Measurements from ENCODE around the gene CCS. TPM values are rescaled to one million over a fixed set of nuclear protein-coding genes. Genes with fewer than 3 reads are reported as not detected.
A peak's percentile ranks its signal among the peaks of the same experiment; 100 is the strongest.

CCS gene
- total RNA-seq, 1 experiment from 2014 or later, result 34.2 TPM

DNA sequence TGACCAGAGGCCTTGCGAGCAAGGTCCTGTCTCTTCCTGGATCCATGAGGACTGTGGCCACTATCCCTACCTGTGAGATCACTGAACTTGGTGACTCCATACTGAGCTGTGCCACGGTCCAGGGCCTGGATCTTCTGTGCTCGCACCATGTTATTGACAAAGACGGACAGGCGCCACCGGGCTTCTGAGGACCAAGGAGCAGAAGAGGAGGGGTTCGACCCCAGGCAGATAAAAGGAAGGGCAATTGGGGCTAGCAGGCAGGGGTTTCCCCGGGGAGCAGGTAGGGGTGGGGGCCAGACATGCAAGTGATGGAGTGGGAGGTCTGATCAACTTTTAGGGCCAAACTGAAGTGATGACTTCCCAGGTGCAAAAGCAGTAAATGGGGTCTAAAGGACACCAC is 26.8 kb upstream of the CCS start:
- H3K27ac Mint-ChIP-seq (ENCODE audit: unreplicated experiment), result no peak overlapping the region
- CTCF ChIA-PET, result interaction anchor here (0.6 kb wide), 1 partner anchor 713 kb away, joined by 3 read pairs; no protein-coding TSS in a partner anchor
- BruUV-seq (replicated peaks), result no TSS peak
- peaks cover 76% of the 10 kb centered on the region for H3K27me3 Mint-ChIP-seq (ENCODE audit: unreplicated experiment)
- intact Hi-C loops (cut with micrococcal nuclease; ENCODE audit: unreplicated experiment), result no loop called here
- no peak for TF ChIP-seq CTCF (IDR thresholded peaks at IDR 0.05; ENCODE audit: unreplicated experiment)
- H3K4me1 Mint-ChIP-seq (ENCODE audit: low read depth, unreplicated experiment), result no peaks in the 10 kb centered on the region
- H3K4me3 Mint-ChIP-seq (ENCODE audit: low read depth, unreplicated experiment), result no peak overlapping the region
- H3K9me3 Mint-ChIP-seq (ENCODE audit: low read depth, unreplicated experiment), result no peaks in the 10 kb centered on the region
- DNase-seq, result no peak
- no peaks in the 10 kb centered on the region for H3K36me3 Mint-ChIP-seq (ENCODE audit: insufficient read depth, unreplicated experiment)

- intact Hi-C loops (cut with micrococcal nuclease; ENCODE audit: unreplicated experiment), result no loop called here
Measured at GRCh38 chr11:66567787-66568123, 25.2 kb upstream of the CCS start.

DNA sequence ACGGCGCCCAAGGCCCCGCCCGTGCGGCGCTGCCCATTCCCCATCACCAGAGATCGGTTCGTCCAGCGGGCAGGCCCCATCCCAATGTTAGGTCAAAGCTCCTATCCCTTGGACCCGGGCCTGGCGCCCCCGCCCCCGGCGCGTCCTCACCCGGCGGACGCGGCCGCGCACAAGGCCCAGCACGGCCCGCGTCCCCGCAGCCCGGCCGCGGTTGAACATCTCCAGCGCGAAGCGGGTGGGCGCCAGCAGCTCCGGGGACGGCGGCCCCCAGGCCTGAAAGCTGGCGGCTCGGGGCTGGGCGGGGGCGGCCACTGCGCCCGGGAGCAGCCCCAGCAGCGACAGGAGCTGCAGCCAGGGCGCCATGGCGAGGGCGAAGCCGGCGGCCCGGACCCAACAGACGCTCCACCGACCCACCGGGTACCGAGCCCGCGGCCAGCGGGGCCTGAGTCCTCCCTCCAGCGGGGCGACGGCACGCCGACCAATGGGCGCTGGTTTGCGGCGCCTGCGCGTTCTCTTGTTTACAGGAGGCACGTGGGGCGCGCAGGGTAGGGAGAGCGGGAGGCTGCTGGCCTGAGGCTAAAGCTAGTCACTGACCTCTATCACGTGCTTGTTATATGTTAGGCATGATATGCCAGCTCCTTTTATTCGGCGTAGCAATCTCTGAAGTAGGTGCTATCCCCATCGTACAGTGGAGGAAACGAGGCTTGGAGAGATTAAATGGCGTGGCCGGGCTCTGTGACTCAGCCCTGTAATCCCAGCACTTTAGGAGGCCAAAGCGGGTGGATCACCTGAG is 24.7 kb upstream of the CCS start, which contains the start of gene CTSF:
TSS of gene CTSF (minus strand) at position 483 of the 793 bp plus-strand sequence. CDS start at position 363, 120 bp downstream.
- CTCF ChIA-PET, result interaction anchor here (0.6 kb wide), 1 partner anchor 117 kb away, joined by 9 read pairs; no protein-coding TSS in a partner anchor
- intact Hi-C loops (cut with micrococcal nuclease; ENCODE audit: unreplicated experiment), result no loop called here
- peak; percentile 39 for DNase-seq
- no TSS peak for BruUV-seq (replicated peaks)
- H3K4me3 Mint-ChIP-seq (ENCODE audit: low read depth, unreplicated experiment), result no peak within 1 kb of the TSS
- peaks cover 63% of the 10 kb centered on the region for H3K27me3 Mint-ChIP-seq (ENCODE audit: unreplicated experiment)
- no peaks in the 10 kb centered on the region for H3K4me1 Mint-ChIP-seq (ENCODE audit: low read depth, unreplicated experiment)
- no peak for TF ChIP-seq CTCF (IDR thresholded peaks at IDR 0.05; ENCODE audit: unreplicated experiment)
- no peaks in the 10 kb centered on the region for H3K9me3 Mint-ChIP-seq (ENCODE audit: low read depth, unreplicated experiment)
- H3K27ac Mint-ChIP-seq (ENCODE audit: unreplicated experiment), result no peak within 1 kb of the TSS
- H3K36me3 Mint-ChIP-seq (ENCODE audit: insufficient read depth, unreplicated experiment), result no peaks in the 10 kb centered on the region

More at GRCh38 chr11:66567787-66568123, 25.2 kb upstream of the CCS start:
- no peak for DNase-seq
- H3K4me1 Mint-ChIP-seq (ENCODE audit: low read depth, unreplicated experiment), result no peaks in the 10 kb centered on the region
- BruUV-seq (replicated peaks), result no TSS peak
- H3K4me3 Mint-ChIP-seq (ENCODE audit: low read depth, unreplicated experiment), result no peak overlapping the region
- CTCF ChIA-PET, result no interaction called here
- no peaks in the 10 kb centered on the region for H3K9me3 Mint-ChIP-seq (ENCODE audit: low read depth, unreplicated experiment)
- no peaks in the 10 kb centered on the region for H3K36me3 Mint-ChIP-seq (ENCODE audit: insufficient read depth, unreplicated experiment)
- TF ChIP-seq CTCF (IDR thresholded peaks at IDR 0.05; ENCODE audit: unreplicated experiment), result no peak
- H3K27ac Mint-ChIP-seq (ENCODE audit: unreplicated experiment), result no peak overlapping the region
- H3K27me3 Mint-ChIP-seq (ENCODE audit: unreplicated experiment), result peaks cover 63% of the 10 kb centered on the region

DNA sequence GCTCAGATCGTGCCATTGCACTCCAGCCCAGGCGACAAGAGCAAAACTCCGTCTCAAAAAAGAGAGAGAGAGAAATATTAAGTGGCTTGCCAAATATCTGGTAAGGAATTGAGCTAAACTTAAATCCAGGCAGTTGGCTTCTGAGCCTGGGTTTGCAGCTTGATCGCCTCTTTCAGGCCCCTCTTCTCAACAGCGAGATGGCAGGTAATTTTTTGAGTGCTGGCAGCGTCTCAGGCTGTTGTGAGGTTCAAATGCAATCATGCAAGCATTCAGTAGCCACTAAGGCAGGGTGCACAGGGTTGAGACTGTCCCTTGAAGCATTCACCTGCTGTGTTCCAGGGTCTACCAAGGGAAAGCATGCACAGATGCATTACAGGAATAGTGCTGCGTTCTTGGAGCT is 23.9 kb upstream of the CCS start:
- BruUV-seq (replicated peaks), result no TSS peak
- DNase-seq, result no peak
- Mint-ChIP-seq H3K36me3 (ENCODE audit: insufficient read depth, unreplicated experiment) (no peaks in the 10 kb centered on the region), H3K9me3 (ENCODE audit: low read depth, unreplicated experiment) (no peaks in the 10 kb centered on the region), H3K4me3 (ENCODE audit: low read depth, unreplicated experiment) (no peak overlapping the region), H3K27ac (ENCODE audit: unreplicated experiment) (no peak overlapping the region), H3K27me3 (ENCODE audit: unreplicated experiment) (peaks cover 63% of the 10 kb centered on the region), H3K4me1 (ENCODE audit: low read depth, unreplicated experiment) (no peaks in the 10 kb centered on the region)
- CTCF ChIA-PET, result no interaction called here
- no peak for TF ChIP-seq CTCF (IDR thresholded peaks at IDR 0.05; ENCODE audit: unreplicated experiment)
- intact Hi-C loops (cut with micrococcal nuclease; ENCODE audit: unreplicated experiment), result no loop called here
